ENCODE results near the gene MUCL1. TPM values are rescaled to one million over a fixed set of nuclear protein-coding genes. Genes with fewer than 3 reads are reported as not detected.
A peak's percentile ranks its signal among the peaks of the same experiment; 100 is the strongest.

MUCL1 gene
- total and polyA plus RNA-seq, 2 of the 13 experiments (the other 11 are each of a cell fraction or from before 2014, with no cell fraction given) = not detected

- TF ChIP-seq PAXIP1 (CRISPR knock-in tag; conservative IDR thresholded peaks at IDR 0.05) (peak; percentile 55), NR2F2 (IDR thresholded peaks at IDR 0.05; ENCODE audit: borderline replicate concordance, low read depth) (peak; percentile 96), IRX3 (CRISPR knock-in tag; IDR thresholded peaks at IDR 0.05; ENCODE audit: borderline replicate concordance, low read depth) (no peak), ZNF136 (CRISPR knock-in tag; IDR thresholded peaks at IDR 0.05; ENCODE audit: low read depth) (no peak), MTF2 (CRISPR knock-in tag; IDR thresholded peaks at IDR 0.05; ENCODE audit: borderline replicate concordance) (no peak), ATF2 (CRISPR knock-in tag; IDR thresholded peaks at IDR 0.05) (peak; percentile 13; the same call in 1 of the 2 replicates), ZNF737 (CRISPR knock-in tag; IDR thresholded peaks at IDR 0.05; ENCODE audit: borderline replicate concordance) (no peak), ATF6 (CRISPR knock-in tag; conservative IDR thresholded peaks at IDR 0.05) (no peak), THRA (CRISPR knock-in tag; IDR thresholded peaks at IDR 0.05; ENCODE audit: borderline replicate concordance) (peak; percentile 85; the same call in 1 of the 2 replicates), PHF21A (CRISPR knock-in tag; IDR thresholded peaks at IDR 0.05) (no peak), RXRB (CRISPR knock-in tag; IDR thresholded peaks at IDR 0.05; ENCODE audit: borderline replicate concordance) (peak; percentile 38; the same call in 1 of the 2 replicates), TFDP1 (CRISPR knock-in tag; IDR thresholded peaks at IDR 0.05; ENCODE audit: borderline replicate concordance) (no peak), SMARCC2 (IDR thresholded peaks at IDR 0.05) (no peak), FOXA3 (CRISPR knock-in tag; IDR thresholded peaks at IDR 0.05) (peak; percentile 86), CREB1 (IDR thresholded peaks at IDR 0.05) (no peak), CREB1 (CRISPR knock-in tag; IDR thresholded peaks at IDR 0.05) (0 out of 2 replicates have a peak, but pooled peaks have one; percentile 26), ZBTB34 (CRISPR knock-in tag; IDR thresholded peaks at IDR 0.05) (peak; percentile 32; the same call in 1 of the 2 replicates)
Measured at GRCh38 chr12:54891717-54892478, 37.6 kb downstream of the MUCL1 start (continued).

All from HepG2 (cell line).